GM13976 (cell line): ENCODE results near the gene PADI6.
"Not testable (repeated sequence)": the region's sequence is repeated elsewhere in the genome, so short reads cannot be mapped to it uniquely, and the experiment has no call there.

Source experiments
- DNase-seq: peaks from one replicate; pipeline ENCODE4 v3.0.0; 2012; ENCODE audit warnings: low spot score
- in situ Hi-C: fragments of 300-500 bp; cut with MboI; formaldehyde crosslinking; loops from one replicate; pipeline ENCODE4 v1.12.0; 2022; ENCODE audit warnings: low sequenced_read_pairs, mixed read lengths, inconsistent platforms; ENCODE audit not compliant: unreplicated experiment
- TF ChIP-seq, protein P1 (sequence below): IDR thresholded peaks from 2 replicates; pipeline ENCODE4 v1.5.1; 2012; ENCODE audit warnings: borderline replicate concordance, mild to moderate bottlenecking; ENCODE audit not compliant: insufficient read depth; ENCODE audit errors: extremely low read depth, missing control alignments, control extremely low read depth

PADI6 gene

DNA sequence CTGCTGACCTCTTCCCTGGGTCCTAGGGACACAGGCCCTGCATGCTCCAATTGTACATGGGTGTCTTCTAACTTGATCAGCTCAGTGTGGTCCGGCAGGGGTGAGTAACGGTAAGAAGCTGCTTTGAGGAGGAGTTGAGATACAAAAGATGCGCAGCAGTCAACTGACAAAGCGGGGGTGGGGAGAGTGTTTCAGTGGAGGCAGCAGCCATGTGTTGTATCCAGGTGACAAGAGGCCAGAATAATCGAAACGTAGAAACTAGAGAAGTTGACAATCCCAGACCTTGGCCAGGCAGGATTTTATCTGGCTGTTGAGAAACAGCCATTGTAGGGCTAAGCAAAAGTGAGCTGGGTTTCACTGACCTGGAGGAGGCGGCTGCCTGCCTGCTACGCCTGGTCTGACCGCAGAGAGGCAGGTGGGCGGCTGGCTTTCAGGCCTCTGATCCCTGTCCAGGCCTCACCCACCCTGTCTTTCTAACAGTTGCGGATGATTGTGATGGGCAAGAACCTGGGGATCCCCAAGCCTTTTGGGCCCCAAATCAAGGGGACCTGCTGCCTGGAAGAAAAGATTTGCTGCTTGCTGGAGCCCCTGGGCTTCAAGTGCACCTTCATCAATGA, 28.8 kb downstream of the PADI6 start:
- in situ Hi-C loops, result no loop called here
- DNase-seq, result peak; percentile 64
- TF ChIP-seq, protein P1, sequence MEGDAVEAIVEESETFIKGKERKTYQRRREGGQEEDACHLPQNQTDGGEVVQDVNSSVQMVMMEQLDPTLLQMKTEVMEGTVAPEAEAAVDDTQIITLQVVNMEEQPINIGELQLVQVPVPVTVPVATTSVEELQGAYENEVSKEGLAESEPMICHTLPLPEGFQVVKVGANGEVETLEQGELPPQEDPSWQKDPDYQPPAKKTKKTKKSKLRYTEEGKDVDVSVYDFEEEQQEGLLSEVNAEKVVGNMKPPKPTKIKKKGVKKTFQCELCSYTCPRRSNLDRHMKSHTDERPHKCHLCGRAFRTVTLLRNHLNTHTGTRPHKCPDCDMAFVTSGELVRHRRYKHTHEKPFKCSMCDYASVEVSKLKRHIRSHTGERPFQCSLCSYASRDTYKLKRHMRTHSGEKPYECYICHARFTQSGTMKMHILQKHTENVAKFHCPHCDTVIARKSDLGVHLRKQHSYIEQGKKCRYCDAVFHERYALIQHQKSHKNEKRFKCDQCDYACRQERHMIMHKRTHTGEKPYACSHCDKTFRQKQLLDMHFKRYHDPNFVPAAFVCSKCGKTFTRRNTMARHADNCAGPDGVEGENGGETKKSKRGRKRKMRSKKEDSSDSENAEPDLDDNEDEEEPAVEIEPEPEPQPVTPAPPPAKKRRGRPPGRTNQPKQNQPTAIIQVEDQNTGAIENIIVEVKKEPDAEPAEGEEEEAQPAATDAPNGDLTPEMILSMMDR, result no peak

DNA sequence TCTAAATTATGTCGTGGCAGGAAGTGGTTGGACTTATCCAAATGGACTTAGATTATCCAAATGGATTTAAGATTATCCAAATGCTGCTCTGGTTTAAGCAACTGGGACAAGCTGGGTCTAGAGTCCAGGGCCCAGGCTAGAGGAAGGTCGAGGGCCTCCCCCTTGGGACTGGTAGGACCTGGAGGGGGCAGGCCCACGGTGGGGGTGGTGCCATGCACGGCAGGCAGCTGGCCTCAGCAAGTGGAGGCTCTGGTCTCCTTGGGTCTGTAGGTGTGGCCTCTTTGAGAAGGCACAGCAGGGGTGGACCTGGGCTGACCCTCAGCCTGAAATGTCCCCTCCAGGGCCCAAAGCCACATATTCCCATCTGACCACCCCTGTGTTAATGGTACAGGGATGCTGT, 29.8 kb downstream of the PADI6 start:
- TF ChIP-seq, protein P1, result no peak
- in situ Hi-C loops, result no loop called here
- DNase-seq, result no peak

DNA sequence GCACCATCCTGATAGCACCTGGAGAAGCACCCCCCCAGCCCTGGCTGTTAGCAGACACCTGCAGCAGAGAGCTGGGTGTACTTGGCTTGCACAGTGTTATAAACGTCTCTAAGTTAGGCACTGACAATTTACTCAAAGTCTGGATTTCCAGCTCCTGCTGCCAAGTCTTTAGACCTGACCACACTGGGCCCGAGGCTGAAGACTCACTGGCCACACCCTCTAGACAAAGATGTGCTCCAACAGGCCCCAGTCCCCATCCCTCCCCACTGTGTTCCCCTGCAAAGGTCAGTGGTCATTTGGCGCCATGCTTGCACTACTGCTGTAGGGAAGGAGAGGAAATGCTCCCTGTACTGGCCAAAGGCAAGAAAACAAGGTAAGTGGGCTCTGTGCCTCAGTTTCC, 31.1 kb downstream of the PADI6 start:
- DNase-seq, result peak; percentile 31
- TF ChIP-seq, protein P1, result no peak
- in situ Hi-C loops, result no loop called here

DNA sequence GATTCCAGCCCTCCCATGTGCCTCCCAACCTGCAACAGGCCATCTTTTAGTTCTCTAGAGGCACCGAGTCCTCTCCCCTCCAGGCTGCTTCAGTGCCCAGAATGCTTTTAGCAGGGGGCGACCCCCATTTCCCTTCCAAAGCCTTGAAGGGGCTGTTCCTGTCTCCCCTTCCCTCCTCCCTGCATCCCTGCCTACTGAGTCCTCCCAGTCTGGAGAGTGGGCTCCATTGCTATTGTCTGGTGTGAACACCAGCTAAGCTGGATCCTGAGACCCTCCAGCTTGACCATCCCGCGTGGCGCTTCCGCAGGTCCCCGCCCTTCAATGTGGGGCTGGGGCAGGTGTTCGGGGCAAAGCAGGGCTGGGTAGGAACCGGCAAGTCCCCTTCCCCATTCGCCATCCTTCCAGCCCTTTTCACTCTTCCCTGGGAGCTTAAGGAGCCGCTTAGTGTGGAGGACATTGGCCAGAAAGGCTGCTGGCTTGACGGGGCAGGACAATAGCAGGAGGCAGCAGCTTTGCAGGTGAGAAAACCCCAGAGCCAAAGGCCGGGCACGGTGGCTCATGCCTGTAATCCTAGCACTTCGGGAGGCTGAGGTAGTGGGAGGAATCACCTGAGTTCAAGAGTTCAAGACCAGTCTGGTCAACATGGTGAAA, 32.2 kb downstream of the PADI6 start:
- TF ChIP-seq, protein P1, result no peak
- in situ Hi-C loops, result no loop called here
- DNase-seq, result no peak

DNA sequence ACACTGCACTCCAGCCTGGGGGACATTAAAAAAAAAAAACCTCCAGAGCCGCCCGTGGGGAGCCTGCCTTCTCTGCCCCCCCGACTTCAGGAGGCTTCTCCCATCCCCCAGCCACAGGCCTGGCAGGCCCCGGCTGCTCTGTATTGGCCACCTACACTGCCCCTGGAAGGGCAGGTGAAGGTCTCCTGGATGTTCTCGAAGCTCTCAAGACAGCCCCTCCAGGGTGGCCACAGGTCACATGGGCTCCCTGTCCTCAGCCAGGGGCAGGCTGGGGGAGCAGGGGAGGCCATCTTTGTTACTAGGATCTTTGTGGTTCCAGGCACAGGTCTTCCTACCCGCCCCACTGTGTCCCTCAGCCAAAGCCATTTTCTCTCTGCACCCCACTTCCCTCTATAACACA, 32.8 kb downstream of the PADI6 start:
- in situ Hi-C loops, result no loop called here
- TF ChIP-seq, protein P1, result no peak
- peak; percentile 32 for DNase-seq

DNA sequence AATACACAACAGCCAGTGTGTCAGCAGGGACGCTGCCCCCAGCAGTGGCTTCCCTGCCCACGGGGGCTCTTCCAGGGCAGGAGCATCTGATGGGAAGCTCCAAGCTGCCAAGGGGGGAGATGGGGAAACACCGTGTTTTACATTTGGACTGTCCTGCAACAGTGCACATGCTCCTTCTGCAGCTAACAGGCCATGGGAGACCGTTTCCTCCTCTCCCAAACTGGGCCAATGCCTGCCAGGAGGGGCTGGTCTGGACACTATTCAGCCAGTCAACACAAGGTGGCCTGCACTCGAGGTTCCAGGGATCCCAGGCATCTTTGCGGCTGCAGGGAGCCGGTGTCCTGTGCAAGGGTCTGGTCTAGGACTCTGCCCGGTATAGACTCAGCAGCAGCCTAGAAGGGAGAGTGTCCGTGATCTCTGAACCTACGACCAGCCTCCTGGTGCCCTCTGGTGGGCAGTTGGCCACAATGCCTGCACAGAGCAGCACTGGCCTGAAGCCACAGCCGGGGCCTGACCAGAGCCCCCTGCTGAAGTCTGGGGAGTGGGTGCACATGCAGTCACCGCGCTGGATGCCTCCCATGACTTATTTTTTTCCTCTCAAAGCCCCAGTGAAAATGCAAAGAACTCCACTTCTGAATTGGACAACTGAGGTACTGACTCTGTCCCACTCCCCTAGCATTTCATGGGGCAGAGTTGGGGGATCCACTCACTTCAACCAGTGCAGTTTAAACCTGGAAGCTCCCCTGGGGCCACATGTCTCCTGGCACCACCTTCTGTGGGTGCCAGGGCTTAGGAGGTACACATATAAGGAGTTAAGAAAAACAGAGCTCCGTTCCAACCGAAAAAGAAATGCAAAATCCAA, 34.1 kb downstream of the PADI6 start:
- in situ Hi-C loops, result no loop called here
- DNase-seq, result peak; percentile 84
- TF ChIP-seq, protein P1, result peak; percentile 91

DNA sequence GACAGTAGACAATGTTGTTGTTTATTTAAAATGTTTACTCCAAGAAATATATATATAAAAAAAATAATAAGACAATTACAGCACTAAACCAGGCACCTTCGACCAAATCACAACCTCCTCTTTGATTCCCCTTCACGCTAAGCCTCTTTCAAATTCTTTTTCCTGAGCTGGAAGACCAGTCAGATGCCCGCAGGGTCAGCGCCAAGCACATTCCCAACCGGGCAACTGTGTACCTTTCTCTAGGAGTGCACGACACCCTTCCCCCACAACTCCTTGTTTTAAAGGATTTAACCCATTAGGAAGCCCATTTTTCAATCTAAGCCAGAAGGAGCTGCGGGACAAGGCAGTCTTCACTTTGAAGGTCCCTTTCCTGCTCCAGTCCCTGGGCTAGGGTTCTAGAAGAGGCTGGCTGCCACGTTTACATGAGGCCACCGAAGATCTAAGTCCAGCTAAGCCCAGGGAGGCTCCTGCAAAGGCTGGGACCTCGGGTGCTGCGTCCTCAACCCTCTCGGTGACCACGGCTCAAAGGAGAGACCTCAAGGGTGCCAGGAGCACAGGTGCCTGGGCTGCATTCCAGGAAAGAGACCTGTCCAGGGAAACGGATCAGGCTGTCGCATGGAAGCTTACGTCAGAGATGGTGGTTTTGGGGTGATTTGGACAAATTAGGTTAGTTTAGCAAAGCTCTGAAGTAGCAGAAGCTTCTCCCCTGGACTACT, 34.9 kb downstream of the PADI6 start:
- in situ Hi-C loops, DNase-seq: not testable (repeated sequence)

DNA sequence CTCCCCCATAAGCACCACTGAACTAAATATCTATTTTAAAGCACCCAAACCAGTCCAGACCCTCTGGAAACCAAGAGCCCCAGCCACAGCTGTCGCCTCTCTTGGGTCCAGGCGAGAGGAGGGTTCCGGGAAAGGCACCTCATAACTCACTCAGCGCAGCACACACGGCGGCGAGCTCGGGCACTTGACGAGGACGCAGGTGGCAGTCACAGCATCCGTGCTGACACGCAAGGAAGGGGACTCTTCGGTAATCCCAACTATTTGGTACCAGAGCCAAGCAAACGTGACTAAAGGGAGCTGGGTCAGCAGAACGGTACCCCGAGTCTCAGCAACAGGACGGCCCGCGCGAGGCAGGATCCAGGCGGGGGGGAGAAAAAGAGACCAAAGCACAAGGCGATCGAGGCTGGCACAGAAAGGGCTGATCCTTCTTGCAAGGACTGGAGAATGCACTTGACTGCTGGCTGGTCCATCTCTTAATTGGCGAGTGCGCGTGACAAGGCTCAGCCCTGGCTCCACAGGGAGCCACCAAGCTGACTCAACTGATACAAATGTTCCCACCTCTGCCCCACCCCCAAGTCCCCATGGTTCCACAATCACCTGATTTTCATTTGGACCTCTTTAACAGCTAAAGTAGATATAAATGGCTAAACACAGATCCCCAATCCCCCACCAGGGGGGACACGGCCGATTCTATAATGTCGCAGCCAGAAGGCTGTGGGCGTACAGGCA, 36.0 kb downstream of the PADI6 start:
- DNase-seq, in situ Hi-C loops: not testable (repeated sequence)
